Right lobe of liver (tissue), 4 donors: ENCODE results near the gene VSIG2.

ENCODE experiments used
- CTCF ChIP-seq, 4 donors: fragments of 200-600 bp in 3 of 4; fragments of 450-650 bp in 1 of 4; IDR thresholded peaks; one replicate each; pipeline versions ENCODE4 v1.5.1 to v1.8.0; 2016 to 2022; ENCODE audit warnings: antibody characterized with exemption in 4 of 4, mild to moderate bottlenecking in 2 of 4
- POLR2A ChIP-seq: fragments of 450-650 bp; IDR thresholded peaks from one replicate; pipeline ENCODE4 v1.6.1; 2017; ENCODE audit warnings: antibody characterized with exemption, mild to moderate bottlenecking
- donor health status: DM: no; HTN: no; CAD: no.
- donor health status: DM: no; HTN: no; CAD: no.
- donor health status: DM: no; HTN: yes; CAD: no.

- TF ChIP-seq POLR2A = peak; percentile 92
- TF ChIP-seq CTCF (IDR thresholded peaks at IDR 0.05) = no peak
Measured at GRCh38 chr11:124800226-124800929, 48.3 kb upstream of the VSIG2 start, which contains the start of gene MSANTD2.
